MM.1S (cell line): ENCODE results near the gene HERC2.
"Not testable (repeated sequence)": the region's sequence is repeated elsewhere in the genome, so short reads cannot be mapped to it uniquely, and the experiment has no call there.

Source experiments
- EZH2 ChIP-seq: fragments of 300-600 bp; sonication (generic); optimal IDR thresholded peaks from 2 replicates; pipeline ENCODE3; 2017; ENCODE audit warnings: low read depth, mild to moderate bottlenecking, antibody characterized with exemption, low read length, mixed read lengths
- EZH2phosphoT487 ChIP-seq: fragments of 300-600 bp; sonication (generic); IDR thresholded peaks from 2 replicates; pipeline ENCODE4 v1.6.1; 2018; ENCODE audit warnings: antibody characterized with exemption, low read length
- TF ChIP-seq, protein P1 (sequence below): fragments of 300-600 bp; sonication (generic); IDR thresholded peaks from 2 replicates; pipeline ENCODE4 v1.5.1; 2016; ENCODE audit warnings: antibody characterized with exemption, low read length, mixed read lengths

DNA sequence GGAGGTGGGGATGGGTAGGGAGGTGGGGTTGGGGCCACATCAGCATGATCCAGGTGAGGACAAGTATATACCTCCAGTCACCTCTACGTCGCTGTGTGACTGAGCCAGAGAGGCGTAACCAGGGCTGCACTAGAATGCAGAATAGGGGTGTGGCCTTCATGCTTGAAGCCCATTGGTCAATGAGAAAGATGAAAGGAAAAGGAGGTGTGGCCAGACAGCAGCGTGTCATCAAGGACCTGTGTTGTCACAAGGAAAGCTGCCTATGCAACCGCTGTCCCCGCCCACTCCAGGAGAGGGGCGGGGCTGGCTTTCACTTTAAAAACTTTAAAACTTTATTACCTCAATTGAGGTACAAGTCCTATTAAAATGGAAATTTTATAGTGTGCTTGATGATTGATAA is 36.0 kb upstream of the HERC2 start, which contains the start of gene GOLGA6L24:
- TF ChIP-seq, protein P1, sequence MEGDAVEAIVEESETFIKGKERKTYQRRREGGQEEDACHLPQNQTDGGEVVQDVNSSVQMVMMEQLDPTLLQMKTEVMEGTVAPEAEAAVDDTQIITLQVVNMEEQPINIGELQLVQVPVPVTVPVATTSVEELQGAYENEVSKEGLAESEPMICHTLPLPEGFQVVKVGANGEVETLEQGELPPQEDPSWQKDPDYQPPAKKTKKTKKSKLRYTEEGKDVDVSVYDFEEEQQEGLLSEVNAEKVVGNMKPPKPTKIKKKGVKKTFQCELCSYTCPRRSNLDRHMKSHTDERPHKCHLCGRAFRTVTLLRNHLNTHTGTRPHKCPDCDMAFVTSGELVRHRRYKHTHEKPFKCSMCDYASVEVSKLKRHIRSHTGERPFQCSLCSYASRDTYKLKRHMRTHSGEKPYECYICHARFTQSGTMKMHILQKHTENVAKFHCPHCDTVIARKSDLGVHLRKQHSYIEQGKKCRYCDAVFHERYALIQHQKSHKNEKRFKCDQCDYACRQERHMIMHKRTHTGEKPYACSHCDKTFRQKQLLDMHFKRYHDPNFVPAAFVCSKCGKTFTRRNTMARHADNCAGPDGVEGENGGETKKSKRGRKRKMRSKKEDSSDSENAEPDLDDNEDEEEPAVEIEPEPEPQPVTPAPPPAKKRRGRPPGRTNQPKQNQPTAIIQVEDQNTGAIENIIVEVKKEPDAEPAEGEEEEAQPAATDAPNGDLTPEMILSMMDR: not testable (repeated sequence)
- not testable (repeated sequence) for TF ChIP-seq EZH2phosphoT487, EZH2
